Fibroblast of pulmonary artery (primary cell): ENCODE data around the gene SPTBN1.

Source experiments
- DNase-seq: peaks from one replicate; pipeline ENCODE4 v3.0.0-alpha.2; 2010; ENCODE audit warnings: low read depth
- H3K4me3 ChIP-seq: replicated peaks from 2 replicates; pipeline ENCODE4 v1.5.1; 2011; ENCODE audit warnings: low read depth, mild to moderate bottlenecking, control low read depth, low read length, moderate library complexity
- TF ChIP-seq, protein P1 (sequence below): IDR thresholded peaks from 2 replicates; pipeline ENCODE4 v1.5.1; 2011; ENCODE audit warnings: mild to moderate bottlenecking, control low read depth, low read length, inconsistent platforms; ENCODE audit errors: missing control alignments

The SPTBN1 gene

DNA sequence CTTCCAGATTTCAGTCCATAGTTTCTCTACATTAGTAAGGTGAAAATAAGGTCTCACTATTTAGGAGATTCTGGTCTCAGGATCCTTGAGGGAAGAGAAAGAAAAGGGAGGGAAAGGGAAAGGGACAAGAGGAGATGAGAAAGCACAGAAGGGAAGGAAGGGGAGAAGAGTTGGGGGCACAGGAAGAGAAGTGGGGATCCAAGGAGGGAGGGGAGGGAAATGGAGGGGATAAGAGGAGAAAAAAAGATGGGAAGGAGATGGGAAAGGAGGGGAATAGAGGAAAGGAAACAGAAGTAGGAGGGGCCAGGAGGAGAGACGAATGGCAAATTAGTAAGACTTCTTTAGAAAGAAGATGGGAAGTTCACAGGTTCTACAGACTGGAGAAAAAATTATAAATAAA lies 39.2 kb upstream of the SPTBN1 start:
- DNase-seq, result no peak
- TF ChIP-seq, protein P1, sequence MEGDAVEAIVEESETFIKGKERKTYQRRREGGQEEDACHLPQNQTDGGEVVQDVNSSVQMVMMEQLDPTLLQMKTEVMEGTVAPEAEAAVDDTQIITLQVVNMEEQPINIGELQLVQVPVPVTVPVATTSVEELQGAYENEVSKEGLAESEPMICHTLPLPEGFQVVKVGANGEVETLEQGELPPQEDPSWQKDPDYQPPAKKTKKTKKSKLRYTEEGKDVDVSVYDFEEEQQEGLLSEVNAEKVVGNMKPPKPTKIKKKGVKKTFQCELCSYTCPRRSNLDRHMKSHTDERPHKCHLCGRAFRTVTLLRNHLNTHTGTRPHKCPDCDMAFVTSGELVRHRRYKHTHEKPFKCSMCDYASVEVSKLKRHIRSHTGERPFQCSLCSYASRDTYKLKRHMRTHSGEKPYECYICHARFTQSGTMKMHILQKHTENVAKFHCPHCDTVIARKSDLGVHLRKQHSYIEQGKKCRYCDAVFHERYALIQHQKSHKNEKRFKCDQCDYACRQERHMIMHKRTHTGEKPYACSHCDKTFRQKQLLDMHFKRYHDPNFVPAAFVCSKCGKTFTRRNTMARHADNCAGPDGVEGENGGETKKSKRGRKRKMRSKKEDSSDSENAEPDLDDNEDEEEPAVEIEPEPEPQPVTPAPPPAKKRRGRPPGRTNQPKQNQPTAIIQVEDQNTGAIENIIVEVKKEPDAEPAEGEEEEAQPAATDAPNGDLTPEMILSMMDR, result no peak
- H3K4me3 ChIP-seq, result no peak overlapping the region

DNA sequence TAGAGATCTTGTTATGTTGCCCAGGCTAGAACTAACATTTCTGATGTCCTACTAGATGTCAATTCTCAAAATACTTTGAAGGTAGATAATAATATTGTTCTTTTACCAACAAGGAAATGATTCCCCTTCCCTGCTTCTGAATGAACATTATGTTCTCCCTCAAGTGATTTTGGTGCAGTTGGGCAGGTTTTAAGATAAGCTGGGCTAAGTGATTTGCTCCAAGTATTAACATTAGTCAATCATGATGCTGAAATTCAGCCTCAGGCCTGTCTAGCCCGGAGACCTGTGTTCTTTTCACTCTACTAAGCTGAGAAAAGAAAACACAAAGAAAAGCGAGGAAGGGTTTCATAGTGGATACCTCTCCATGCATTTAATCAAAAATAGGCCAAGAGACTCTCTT lies 38.5 kb upstream of the SPTBN1 start:
- no peak for DNase-seq
- H3K4me3 ChIP-seq, result no peak overlapping the region
- TF ChIP-seq, protein P1, result no peak

DNA sequence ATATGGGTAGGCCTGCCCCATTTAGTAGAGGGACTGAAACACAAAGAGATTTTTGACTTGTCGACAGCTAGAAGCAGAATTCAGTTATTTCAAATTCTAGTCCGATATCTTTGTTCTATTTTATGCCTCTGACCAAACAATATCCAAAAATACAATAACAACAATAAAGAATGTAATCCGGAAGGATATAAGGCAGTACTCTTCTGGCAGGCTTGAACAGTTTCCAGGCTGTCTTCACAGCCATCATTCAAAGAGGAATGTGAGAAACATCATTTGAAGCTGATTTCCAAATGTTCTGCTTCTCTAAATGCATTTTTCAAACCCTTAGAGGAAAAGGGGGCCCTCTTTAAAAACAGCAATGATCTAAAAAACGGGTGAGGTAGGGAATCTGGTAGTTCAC lies 36.7 kb upstream of the SPTBN1 start:
- TF ChIP-seq, protein P1, result no peak
- peak; percentile 61 for DNase-seq
- no peak overlapping the region for H3K4me3 ChIP-seq

DNA sequence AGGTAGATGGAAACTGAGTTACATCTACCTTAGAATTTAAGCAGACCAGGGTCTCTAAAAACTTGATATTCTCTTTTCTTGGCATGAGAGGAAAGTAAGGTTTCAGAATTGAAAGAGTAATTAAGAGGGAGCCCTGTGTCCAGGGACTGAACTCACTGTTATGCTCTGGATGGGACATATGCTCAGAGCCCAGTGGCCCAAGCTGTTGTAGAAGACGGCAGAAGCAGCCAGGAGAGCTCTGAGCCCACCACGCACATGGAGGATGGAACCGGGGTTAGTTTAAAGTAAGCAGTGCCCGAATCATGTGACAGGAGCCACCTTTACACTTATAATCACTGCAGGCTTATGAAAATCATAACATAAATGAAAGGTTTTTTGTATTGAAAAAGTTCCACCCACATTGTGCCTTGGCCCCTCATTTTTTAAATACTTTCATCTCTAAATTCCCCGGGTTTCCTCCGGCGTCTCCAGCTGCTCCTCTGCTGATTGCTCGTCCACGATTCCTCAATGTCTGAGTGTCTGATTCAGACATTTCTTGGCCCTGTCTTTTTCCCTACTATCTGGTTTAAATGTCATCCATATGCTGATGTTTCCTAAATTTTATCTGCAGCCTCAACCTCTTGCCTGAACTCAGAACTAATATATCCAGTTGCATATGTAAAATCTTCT lies 36.1 kb upstream of the SPTBN1 start:
- TF ChIP-seq, protein P1, result no peak
- DNase-seq, result peak; percentile 30
- H3K4me3 ChIP-seq, result no peak overlapping the region

DNA sequence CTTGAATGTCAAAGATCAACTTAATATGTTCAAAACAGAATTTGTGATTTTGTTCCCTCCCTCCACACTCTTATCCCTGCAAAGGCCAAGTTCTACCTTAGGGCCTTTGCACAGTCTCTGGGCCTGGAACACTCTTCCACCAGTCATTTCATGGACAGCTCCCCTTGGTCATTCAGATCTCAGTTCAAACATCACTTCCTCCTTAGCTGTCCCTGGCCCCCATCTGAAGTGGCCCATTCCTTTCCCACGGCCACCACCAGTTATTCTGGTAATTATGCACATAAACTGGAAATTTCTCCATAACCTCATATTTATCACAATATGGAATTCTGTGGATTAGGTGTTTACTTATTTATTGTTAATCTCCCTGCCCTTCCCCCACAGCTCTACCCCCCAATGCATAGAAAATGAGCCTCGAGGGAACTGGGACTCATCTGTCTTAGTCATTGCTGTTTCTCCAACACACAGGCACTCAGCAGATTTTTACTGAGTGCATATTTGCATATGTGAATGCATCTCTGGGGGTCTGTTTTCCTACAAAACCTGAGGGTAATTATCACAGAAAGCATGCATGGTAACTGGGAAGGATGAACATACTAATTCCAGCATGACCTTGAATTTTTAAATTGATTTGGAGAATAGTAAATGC lies 35.5 kb upstream of the SPTBN1 start:
- no peak overlapping the region for H3K4me3 ChIP-seq
- TF ChIP-seq, protein P1, result no peak
- no peak for DNase-seq

DNA sequence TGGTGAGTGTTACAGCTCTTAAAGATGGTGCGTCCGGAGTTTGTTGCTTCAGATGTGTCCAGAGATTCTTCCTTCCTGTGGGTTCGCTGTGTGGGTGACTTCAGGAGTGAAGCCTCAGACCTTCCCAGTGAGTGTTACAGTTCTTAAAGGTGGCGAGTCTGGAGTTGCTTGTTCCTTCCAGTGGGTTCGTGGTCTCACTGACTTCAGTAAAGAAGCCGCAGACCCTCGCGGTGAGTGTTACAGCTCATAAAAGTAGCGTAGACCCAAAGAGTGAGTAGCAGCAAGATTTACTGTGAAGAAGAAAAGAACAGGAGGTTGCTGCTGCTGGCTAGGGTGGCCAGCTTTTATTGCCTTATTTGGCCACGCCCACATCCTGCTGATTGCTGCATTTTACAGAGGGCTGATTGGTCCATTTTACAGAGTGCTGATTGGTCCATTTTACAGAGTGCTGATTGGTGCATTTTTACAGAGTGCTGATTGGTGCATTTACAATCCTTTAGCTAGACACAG lies 34.0 kb upstream of the SPTBN1 start:
- no peak overlapping the region for H3K4me3 ChIP-seq
- TF ChIP-seq, protein P1, result no peak
- DNase-seq, result no peak
